ENCODE data around the gene IRS2.

The IRS2 gene

GRCh38 chr13:109717686-109718085, 68.7 kb downstream of the IRS2 start:
- TF ChIP-seq CTCF (IDR thresholded peaks at IDR 0.05; ENCODE audit: control insufficient read depth, insufficient read depth, low read depth, low read length, missing control alignments): no peak
- H3K4me3 ChIP-seq (ENCODE audit: control insufficient read depth, low read depth, low read length): no peak overlapping the region
- DNase-seq (ENCODE audit: low read depth): no peak

GRCh38 chr13:109715902-109716301, 70.5 kb downstream of the IRS2 start:
- peak; percentile 24 for DNase-seq (ENCODE audit: low read depth)
- no peak overlapping the region for H3K4me3 ChIP-seq (ENCODE audit: control insufficient read depth, low read depth, low read length)
- no peak for TF ChIP-seq CTCF (IDR thresholded peaks at IDR 0.05; ENCODE audit: control insufficient read depth, insufficient read depth, low read depth, low read length, missing control alignments)

DNA sequence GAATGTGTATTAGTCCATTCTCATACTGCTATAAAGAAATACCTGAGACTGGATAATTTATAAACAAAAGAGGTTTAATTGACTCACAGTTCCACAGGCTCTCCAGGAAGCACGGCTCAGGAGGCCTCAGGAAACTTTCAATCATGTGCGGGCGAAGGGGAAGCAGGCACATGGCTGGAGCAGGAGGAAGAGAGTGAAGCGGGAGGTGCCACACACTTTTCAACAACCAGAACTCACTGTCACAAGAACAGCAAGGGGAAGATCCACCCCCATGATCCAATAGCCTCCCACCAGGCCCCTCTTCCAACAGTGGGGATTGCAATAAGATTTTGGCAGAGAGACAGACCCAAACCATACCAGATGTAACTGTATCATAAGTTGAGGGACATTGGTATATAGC, 72.7 kb downstream of the IRS2 start:
- DNase-seq (ENCODE audit: low read depth): no peak
- TF ChIP-seq CTCF (IDR thresholded peaks at IDR 0.05; ENCODE audit: control insufficient read depth, insufficient read depth, low read depth, low read length, missing control alignments): no peak
- no peak overlapping the region for H3K4me3 ChIP-seq (ENCODE audit: control insufficient read depth, low read depth, low read length)

- no peak for DNase-seq (ENCODE audit: low read depth)
- TF ChIP-seq CTCF (IDR thresholded peaks at IDR 0.05; ENCODE audit: control insufficient read depth, insufficient read depth, low read depth, low read length, missing control alignments): no peak
- H3K4me3 ChIP-seq (ENCODE audit: control insufficient read depth, low read depth, low read length): no peak overlapping the region
These were observed 74.2 kb downstream of the IRS2 start for GRCh38 chr13:109712124-109712722.

GRCh38 chr13:109707742-109708617, 78.4 kb downstream of the IRS2 start:
- H3K4me3 ChIP-seq (ENCODE audit: control insufficient read depth, low read depth, low read length): no peak overlapping the region
- no peak for TF ChIP-seq CTCF (IDR thresholded peaks at IDR 0.05; ENCODE audit: control insufficient read depth, insufficient read depth, low read depth, low read length, missing control alignments)
- DNase-seq (ENCODE audit: low read depth): no peak

DNA sequence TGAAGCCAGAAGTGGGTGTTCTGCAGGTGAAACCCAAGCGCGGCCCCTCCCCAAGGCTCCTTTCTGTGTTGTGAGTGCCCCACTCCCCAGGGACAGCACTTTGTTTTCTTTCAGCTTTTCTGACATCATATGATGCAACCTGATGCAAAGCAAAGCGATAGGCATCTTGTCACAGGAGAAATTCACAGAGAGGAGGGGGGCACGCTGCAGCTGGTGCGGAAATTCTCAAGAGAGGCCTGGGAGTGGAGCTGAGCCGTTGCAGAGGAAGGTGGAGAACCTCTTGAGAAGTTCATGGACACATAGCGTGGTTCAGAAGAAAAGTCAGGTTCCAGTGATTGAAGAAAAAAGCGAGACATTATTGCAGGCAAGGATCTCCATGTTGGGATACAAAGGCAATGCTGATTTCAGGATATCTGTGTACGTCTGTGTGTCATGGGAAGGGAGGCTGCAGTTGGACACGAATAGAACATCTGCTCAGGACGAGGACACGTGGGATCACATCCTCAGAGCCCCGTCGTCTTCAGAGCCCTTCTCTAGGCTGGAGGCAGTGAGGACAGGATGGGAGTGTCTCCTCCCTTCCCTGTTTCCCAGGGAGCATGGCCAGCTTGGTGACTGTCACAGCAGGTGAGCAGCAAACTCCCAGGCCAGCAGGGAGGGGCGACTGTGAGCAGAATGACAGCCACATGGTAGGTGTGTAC, 79.2 kb downstream of the IRS2 start:
- no peak for DNase-seq (ENCODE audit: low read depth)
- no peak for TF ChIP-seq CTCF (IDR thresholded peaks at IDR 0.05; ENCODE audit: control insufficient read depth, insufficient read depth, low read depth, low read length, missing control alignments)
- no peak overlapping the region for H3K4me3 ChIP-seq (ENCODE audit: control insufficient read depth, low read depth, low read length)
